ENCODE data around the gene ALG11. TPM values are rescaled to one million over a fixed set of nuclear protein-coding genes. Genes with fewer than 3 reads are reported as not detected.
"Not testable (repeated sequence)": the region's sequence is repeated elsewhere in the genome, so short reads cannot be mapped to it uniquely, and the experiment has no call there.

The ALG11 gene
- total RNA-seq, 1 experiment from 2014 or later = 7.3 TPM

DNA sequence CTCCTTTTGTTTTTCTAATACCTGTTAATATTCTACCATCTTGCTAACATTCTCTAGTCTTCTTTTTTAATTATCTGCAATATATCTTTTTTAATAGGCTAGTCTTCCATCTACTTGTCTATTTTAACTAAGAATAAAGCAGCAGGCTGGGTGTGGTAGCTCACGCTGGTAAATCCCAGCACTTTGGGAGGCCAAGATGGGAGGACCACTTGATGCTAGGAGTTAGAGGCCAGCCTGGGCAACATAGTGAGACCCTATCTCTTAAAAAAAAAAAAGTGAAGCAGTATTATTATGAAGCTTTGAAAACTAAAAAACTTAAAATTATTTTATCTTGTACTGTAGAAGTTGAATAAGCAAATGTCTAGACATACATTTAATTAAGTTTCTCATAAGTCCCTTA is 15.6 kb downstream of the ALG11 start:
- no peak for TF ChIP-seq EZH2phosphoT487 (IDR thresholded peaks at IDR 0.05; ENCODE audit: borderline replicate concordance, low read length)
- TF ChIP-seq EZH2 (IDR thresholded peaks at IDR 0.05; ENCODE audit: low read length, unreplicated experiment) = no peak
- TF ChIP-seq, protein P1, sequence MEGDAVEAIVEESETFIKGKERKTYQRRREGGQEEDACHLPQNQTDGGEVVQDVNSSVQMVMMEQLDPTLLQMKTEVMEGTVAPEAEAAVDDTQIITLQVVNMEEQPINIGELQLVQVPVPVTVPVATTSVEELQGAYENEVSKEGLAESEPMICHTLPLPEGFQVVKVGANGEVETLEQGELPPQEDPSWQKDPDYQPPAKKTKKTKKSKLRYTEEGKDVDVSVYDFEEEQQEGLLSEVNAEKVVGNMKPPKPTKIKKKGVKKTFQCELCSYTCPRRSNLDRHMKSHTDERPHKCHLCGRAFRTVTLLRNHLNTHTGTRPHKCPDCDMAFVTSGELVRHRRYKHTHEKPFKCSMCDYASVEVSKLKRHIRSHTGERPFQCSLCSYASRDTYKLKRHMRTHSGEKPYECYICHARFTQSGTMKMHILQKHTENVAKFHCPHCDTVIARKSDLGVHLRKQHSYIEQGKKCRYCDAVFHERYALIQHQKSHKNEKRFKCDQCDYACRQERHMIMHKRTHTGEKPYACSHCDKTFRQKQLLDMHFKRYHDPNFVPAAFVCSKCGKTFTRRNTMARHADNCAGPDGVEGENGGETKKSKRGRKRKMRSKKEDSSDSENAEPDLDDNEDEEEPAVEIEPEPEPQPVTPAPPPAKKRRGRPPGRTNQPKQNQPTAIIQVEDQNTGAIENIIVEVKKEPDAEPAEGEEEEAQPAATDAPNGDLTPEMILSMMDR (conservative IDR thresholded peaks at IDR 0.05; ENCODE audit: low read depth, low read length) = no peak
- H3K4me1 ChIP-seq (ENCODE audit: insufficient read depth, low read length) = no peaks in the 10 kb centered on the region
- CTCF ChIA-PET = no interaction called here

DNA sequence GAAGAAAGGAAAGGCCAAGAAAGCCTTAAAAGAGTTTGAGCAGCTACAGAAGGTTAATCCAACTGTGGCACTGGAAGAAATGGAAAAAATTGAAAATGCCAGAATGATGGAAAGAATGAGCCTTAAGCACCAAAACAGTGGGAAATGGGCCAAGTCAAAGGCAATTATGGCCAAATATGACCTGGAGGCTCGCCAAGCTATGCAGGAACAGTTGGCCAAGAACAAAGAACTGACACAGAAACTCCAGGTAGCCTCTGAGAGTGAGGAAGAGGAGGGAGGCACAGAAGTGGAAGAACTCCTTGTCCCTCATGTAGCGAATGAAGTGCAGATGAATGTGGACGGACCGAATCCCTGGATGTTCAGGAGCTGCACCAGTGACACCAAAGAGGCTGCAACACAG is 17.4 kb downstream of the ALG11 start:
- H4K20me1 ChIP-seq (ENCODE audit: low read length) = no peaks in the 10 kb centered on the region
- no peaks in the 10 kb centered on the region for H3K27me3 ChIP-seq (ENCODE audit: low read length)
- ChIA-PET POLR2A (ENCODE audit: unreplicated experiment) (no interaction called here), CTCF (no interaction called here)
- H3F3A ChIP-seq (ENCODE audit: low read length, unreplicated experiment) = no peaks in the 10 kb centered on the region
- H3K79me2 ChIP-seq (ENCODE audit: low read length) = no peaks in the 10 kb centered on the region
- H3K4me1 ChIP-seq (ENCODE audit: insufficient read depth, low read length) = no peaks in the 10 kb centered on the region
- DNase-seq = no peak
- no peak overlapping the region for H3K27ac ChIP-seq (ENCODE audit: low read length)
- H3K4me2 ChIP-seq (ENCODE audit: low read length) = no peak overlapping the region
- no peak for ATAC-seq
- TF ChIP-seq, protein P1 (conservative IDR thresholded peaks at IDR 0.05; ENCODE audit: low read depth, low read length) = no peak
- TF ChIP-seq EZH2phosphoT487 (IDR thresholded peaks at IDR 0.05; ENCODE audit: borderline replicate concordance, low read length) = no peak
- no peak for TF ChIP-seq EZH2 (IDR thresholded peaks at IDR 0.05; ENCODE audit: low read length, unreplicated experiment)
- intact Hi-C loops (cut with micrococcal nuclease) = no loop called here
- no peak overlapping the region for H3K9ac ChIP-seq (ENCODE audit: low read length)
- H3K9me3 ChIP-seq (ENCODE audit: low read length) = no peaks in the 10 kb centered on the region
- H2AFZ ChIP-seq (ENCODE audit: low read length) = no peak overlapping the region
- TSS peak; percentile 13 for BruUV-seq (replicated peaks)
- H3K4me3 ChIP-seq (ENCODE audit: low read length) = no peak overlapping the region
- H3K36me3 ChIP-seq (ENCODE audit: low read depth, low read length) = peaks cover 8% of the 10 kb centered on the region; the same call in 1 of the 2 replicates
- no peaks in the 10 kb centered on the region for H3K9me2 ChIP-seq (replicated peaks; ENCODE audit: low read length)

More for the DNA sequence above, 15.6 kb downstream of the ALG11 start:
- Histone ChIP-seq H3K9me3 (ENCODE audit: low read length) (no peaks in the 10 kb centered on the region), H3K9ac (ENCODE audit: low read length) (no peak overlapping the region), H3K27me3 (ENCODE audit: low read length) (no peaks in the 10 kb centered on the region), H4K20me1 (ENCODE audit: low read length) (no peaks in the 10 kb centered on the region), H3K4me3 (ENCODE audit: low read length) (no peak overlapping the region), H3K36me3 (ENCODE audit: low read depth, low read length) (peaks cover 15% of the 10 kb centered on the region; the same call in 1 of the 2 replicates), H3K27ac (ENCODE audit: low read length) (no peak overlapping the region), H3K79me2 (ENCODE audit: low read length) (no peaks in the 10 kb centered on the region), H3K4me2 (ENCODE audit: low read length) (no peak overlapping the region), H3K9me2 (replicated peaks; ENCODE audit: low read length) (no peaks in the 10 kb centered on the region), H2AFZ (ENCODE audit: low read length) (no peak overlapping the region), H3F3A (ENCODE audit: low read length, unreplicated experiment) (no peaks in the 10 kb centered on the region)
- BruUV-seq (replicated peaks) = no TSS peak
- no peak for DNase-seq
- no peak for ATAC-seq
- intact Hi-C loops (cut with micrococcal nuclease) = no loop called here
- POLR2A ChIA-PET (ENCODE audit: unreplicated experiment) = no interaction called here

DNA sequence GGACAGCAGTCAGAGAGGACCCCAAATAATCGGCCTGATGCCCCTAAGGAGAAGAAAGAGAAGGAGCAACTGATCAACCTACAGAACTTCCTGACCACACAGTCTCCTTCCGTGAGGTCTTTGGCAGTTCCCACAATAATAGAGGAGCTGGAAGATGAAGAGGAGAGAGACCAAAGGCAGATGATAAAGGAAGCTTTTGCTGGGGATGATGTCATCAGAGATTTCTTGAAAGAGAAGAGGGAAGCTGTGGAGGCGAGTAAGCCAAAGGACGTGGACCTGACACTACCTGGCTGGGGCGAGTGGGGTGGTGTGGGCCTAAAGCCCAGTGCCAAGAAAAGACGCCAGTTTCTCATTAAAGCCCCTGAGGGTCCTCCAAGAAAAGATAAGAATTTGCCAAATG is 18.2 kb downstream of the ALG11 start:
- H3K27ac ChIP-seq (ENCODE audit: low read length); H3K36me3 ChIP-seq (ENCODE audit: low read depth, low read length); H3K27me3 ChIP-seq (ENCODE audit: low read length); H4K20me1 ChIP-seq (ENCODE audit: low read length); H3K4me2 ChIP-seq (ENCODE audit: low read length); H3K79me2 ChIP-seq (ENCODE audit: low read length); H3K9me2 ChIP-seq (replicated peaks; ENCODE audit: low read length); H2AFZ ChIP-seq (ENCODE audit: low read length); POLR2A ChIA-PET (ENCODE audit: unreplicated experiment); CTCF ChIA-PET; H3K9ac ChIP-seq (ENCODE audit: low read length); H3K4me1 ChIP-seq (ENCODE audit: insufficient read depth, low read length); DNase-seq; BruUV-seq (replicated peaks); H3K4me3 ChIP-seq (ENCODE audit: low read length); intact Hi-C loops (cut with micrococcal nuclease); H3F3A ChIP-seq (ENCODE audit: low read length, unreplicated experiment); ATAC-seq; H3K9me3 ChIP-seq (ENCODE audit: low read length): not testable (repeated sequence)

Measured in PC-3 (cell line).